ENCODE measurements around the gene ERCC6. TPM values are rescaled to one million over a fixed set of nuclear protein-coding genes. Genes with fewer than 3 reads are reported as not detected.

ERCC6 gene
- total RNA-seq, 4 donors from 2014 or later = 17.9 to 33.0 (median 26.5) TPM

- Histone ChIP-seq H3K4me1 (peaks cover 0 to 7% (median 0%) of the 10 kb centered on the region in 4 donors), H3K4me3 (no peak overlapping the region), H3K9me3 (no peaks in the 10 kb centered on the region), H3K36me3 (peaks cover 0 to 21% (median 0%) of the 10 kb centered on the region in 3 donors), H3K27ac (no peak overlapping the region), H3K27me3 (no peaks in the 10 kb centered on the region)
- TF ChIP-seq CTCF (IDR thresholded peaks at IDR 0.05) (peak in 4 of 6 experiments; percentile 51 to 62 (median 58)), POLR2A (IDR thresholded peaks at IDR 0.05) (no peak)
- DNase-seq = no peak
Observed at GRCh38 chr10:49512121-49512809, 26.7 kb downstream of the ERCC6 start.

- H3K4me3 ChIP-seq = no peak overlapping the region
- no peak for DNase-seq
- H3K27ac ChIP-seq = no peak overlapping the region
- no peaks in the 10 kb centered on the region for H3K27me3 ChIP-seq
- peaks cover 0 to 7% (median 0%) of the 10 kb centered on the region in 4 donors for H3K4me1 ChIP-seq
- TF ChIP-seq POLR2A (IDR thresholded peaks at IDR 0.05) (no peak), CTCF (IDR thresholded peaks at IDR 0.05) (no peak)
- peaks cover 0 to 7% (median 0%) of the 10 kb centered on the region in 3 donors for H3K36me3 ChIP-seq
- no peaks in the 10 kb centered on the region for H3K9me3 ChIP-seq
Observed at GRCh38 chr10:49509771-49510303, 29.1 kb downstream of the ERCC6 start.

- Histone ChIP-seq H3K9me3 (no peaks in the 10 kb centered on the region), H3K4me3 (no peak overlapping the region), H3K27ac (no peak overlapping the region), H3K27me3 (no peaks in the 10 kb centered on the region), H3K4me1 (peaks cover 0 to 7% (median 0%) of the 10 kb centered on the region in 4 donors), H3K36me3 (peaks cover 0 to 7% (median 0%) of the 10 kb centered on the region in 3 donors)
- DNase-seq = no peak
- TF ChIP-seq POLR2A (IDR thresholded peaks at IDR 0.05) (no peak), CTCF (IDR thresholded peaks at IDR 0.05) (no peak)
Observed at GRCh38 chr10:49508654-49509053, 30.3 kb downstream of the ERCC6 start.

- peaks cover 0 to 7% (median 0%) of the 10 kb centered on the region in 4 donors for H3K4me1 ChIP-seq
- DNase-seq = no peak
- TF ChIP-seq POLR2A (IDR thresholded peaks at IDR 0.05) (no peak), CTCF (IDR thresholded peaks at IDR 0.05) (no peak)
- no peak overlapping the region for H3K27ac ChIP-seq
- H3K4me3 ChIP-seq = no peak overlapping the region
- no peaks in the 10 kb centered on the region for H3K27me3 ChIP-seq
- no peaks in the 10 kb centered on the region for H3K9me3 ChIP-seq
- H3K36me3 ChIP-seq = peaks cover 0 to 7% (median 0%) of the 10 kb centered on the region in 3 donors
Observed at GRCh38 chr10:49508249-49508648, 30.7 kb downstream of the ERCC6 start.

GRCh38 chr10:49505589-49505988 is 33.3 kb downstream of the ERCC6 start:
- no peak overlapping the region for H3K27ac ChIP-seq
- TF ChIP-seq POLR2A (IDR thresholded peaks at IDR 0.05) = no peak
- TF ChIP-seq CTCF (IDR thresholded peaks at IDR 0.05) = no peak

More at GRCh38 chr10:49505589-49505988, 33.3 kb downstream of the ERCC6 start:
- H3K27me3 ChIP-seq = no peaks in the 10 kb centered on the region
- H3K9me3 ChIP-seq = no peaks in the 10 kb centered on the region
- no peak for DNase-seq
- H3K36me3 ChIP-seq = no peaks in the 10 kb centered on the region
- H3K4me1 ChIP-seq = peaks cover 0 to 7% (median 0%) of the 10 kb centered on the region in 4 donors
- no peak overlapping the region for H3K4me3 ChIP-seq

Data from Peyer's patch (tissue), 4 donors.